Fibroblast of lung (primary cell): ENCODE data around the gene SLC23A3. TPM values are rescaled to one million over a fixed set of nuclear protein-coding genes. Genes with fewer than 3 reads are reported as not detected.

ENCODE experiments used
- DNase-seq, 2 donors: peaks; one replicate each; pipeline versions ENCODE4 v3.0.0 to v3.0.0-alpha.2; 2010; ENCODE audit warnings: low read depth in 2 of 2
- H2AFZ ChIP-seq: 2 replicates; pipeline ENCODE4 v1.5.1; 2012; ENCODE audit warnings: low read length, control low read depth, inconsistent platforms
- H3K27ac ChIP-seq: 2 replicates; pipeline ENCODE4 v1.5.1; 2011; ENCODE audit warnings: low read length, control low read depth; ENCODE audit not compliant: insufficient read depth
- H3K27me3 ChIP-seq: 2 replicates; pipeline ENCODE4 v1.5.1; 2011; ENCODE audit warnings: mild to moderate bottlenecking, low read length; ENCODE audit not compliant: control insufficient read depth, insufficient read depth
- H3K36me3 ChIP-seq: 2 replicates; pipeline ENCODE4 v1.5.1; 2011; ENCODE audit warnings: low read length; ENCODE audit not compliant: control insufficient read depth, insufficient read depth
- H3K4me1 ChIP-seq: 2 replicates; pipeline ENCODE4 v1.5.1; 2011; ENCODE audit warnings: low read length; ENCODE audit not compliant: control insufficient read depth, insufficient read depth; ENCODE audit errors: extremely low read depth
- H3K4me2 ChIP-seq: 2 replicates; pipeline ENCODE4 v1.5.1; 2011; ENCODE audit warnings: low read length, control low read depth; ENCODE audit not compliant: insufficient read depth; ENCODE audit errors: extremely low read depth
- H3K4me3 ChIP-seq, 4 experiments: fragments of 200-600 bp in 1 of 4; sonication (generic) in 1 of 4; replicated peaks in 1 of 4; 2 replicates each; pipeline ENCODE4 v1.5.1; 2011 to 2016; ENCODE audit warnings: low read length in 4 of 4, low read depth in 3 of 4, mild to moderate bottlenecking in 3 of 4, control low read depth in 2 of 4, inconsistent platforms in 1 of 4, mixed read lengths in 1 of 4; ENCODE audit not compliant: insufficient read depth in 1 of 4; ENCODE audit errors: control extremely low read depth in 1 of 4
- H3K79me2 ChIP-seq: 2 replicates; pipeline ENCODE4 v1.5.1; 2012; ENCODE audit warnings: mild to moderate bottlenecking, low read length, inconsistent platforms; ENCODE audit not compliant: control insufficient read depth, insufficient read depth
- H3K9ac ChIP-seq: 2 replicates; pipeline ENCODE4 v1.5.1; 2011; ENCODE audit warnings: mild to moderate bottlenecking, low read length, control low read depth; ENCODE audit not compliant: insufficient read depth
- H3K9me3 ChIP-seq: 2 replicates; pipeline ENCODE4 v1.5.1; 2012; ENCODE audit warnings: low read depth, low read length; ENCODE audit not compliant: control insufficient read depth, insufficient read depth
- H4K20me1 ChIP-seq: 2 replicates; pipeline ENCODE4 v1.5.1; 2011; ENCODE audit warnings: low read length; ENCODE audit not compliant: control insufficient read depth, insufficient read depth; ENCODE audit errors: extremely low read depth
- CTCF ChIP-seq, 2 donors: IDR thresholded peaks in 1 of 2; conservative IDR thresholded peaks in 1 of 2; 1 replicate in 1 of 2; 2 replicates in 1 of 2; pipeline ENCODE4 v1.5.1; 2011 to 2012; ENCODE audit warnings: low read length in 2 of 2, control low read depth in 1 of 2, inconsistent platforms in 1 of 2, low read depth in 1 of 2, mild to moderate bottlenecking in 1 of 2
- EZH2 ChIP-seq: IDR thresholded peaks from 2 replicates; pipeline ENCODE4 v1.5.1; 2012; ENCODE audit warnings: low read length, control low read depth, mild to moderate bottlenecking; ENCODE audit errors: missing control alignments
- polyA plus RNA-seq, 2 donors: library from polyadenylated mRNA; depleted of rRNA in 1 of 2; stranded (reverse) in 1 of 2; unstranded in 1 of 2; fragments of >200 nt; gene quantifications; 2 replicates each; pipeline ENCODE4 v1.2.1, GENCODE V29; 2011 to 2012; ENCODE audit warnings: missing spikeins in 1 of 2
- total RNA-seq: library from RNA; depleted of rRNA; stranded (reverse); fragments of >200 nt; gene quantifications from 2 replicates; pipeline ENCODE4 v1.2.1, GENCODE V29; 2014

The SLC23A3 gene
- total and polyA plus RNA-seq, 2 donors (not counting 1 experiment from before 2014, with no cell fraction given) = 0.52 to 2.5 TPM

- H3K79me2 ChIP-seq = no peaks in the 10 kb centered on the region
- H3K27me3 ChIP-seq = no peaks in the 10 kb centered on the region
- H3K4me2 ChIP-seq = no peak overlapping the region
- no peaks in the 10 kb centered on the region for H3K9me3 ChIP-seq
- no peak overlapping the region for H3K27ac ChIP-seq
- DNase-seq = no peak
- H3K36me3 ChIP-seq = peaks cover 34% of the 10 kb centered on the region
- no peak for TF ChIP-seq CTCF (conservative IDR thresholded peaks at IDR 0.05 in 1 of 2, IDR thresholded peaks at IDR 0.05 in 1 of 2; ENCODE audit: low read depth in 1 of 2, low read length in 2 of 2)
- TF ChIP-seq EZH2 = no peak
- H3K4me3 ChIP-seq = no peak overlapping the region
- H4K20me1 ChIP-seq = no peaks in the 10 kb centered on the region
- no peak overlapping the region for H2AFZ ChIP-seq
- peaks cover 12% of the 10 kb centered on the region for H3K4me1 ChIP-seq
- no peak overlapping the region for H3K9ac ChIP-seq
Measured at GRCh38 chr2:219213026-219213415, 43.2 kb upstream of the SLC23A3 start.

- no peak overlapping the region for H3K4me3 ChIP-seq
- DNase-seq = no peak
- no peak overlapping the region for H2AFZ ChIP-seq
- no peak overlapping the region for H3K9ac ChIP-seq
- H3K79me2 ChIP-seq = peaks cover 2% of the 10 kb centered on the region
- peaks cover 33% of the 10 kb centered on the region for H3K36me3 ChIP-seq
- TF ChIP-seq EZH2 = no peak
- no peak overlapping the region for H3K4me2 ChIP-seq
- no peak overlapping the region for H3K27ac ChIP-seq
- no peaks in the 10 kb centered on the region for H3K9me3 ChIP-seq
- H3K4me1 ChIP-seq = peaks cover 16% of the 10 kb centered on the region
- no peaks in the 10 kb centered on the region for H4K20me1 ChIP-seq
- no peaks in the 10 kb centered on the region for H3K27me3 ChIP-seq
Measured at GRCh38 chr2:219210886-219211362, 41.1 kb upstream of the SLC23A3 start.

DNA sequence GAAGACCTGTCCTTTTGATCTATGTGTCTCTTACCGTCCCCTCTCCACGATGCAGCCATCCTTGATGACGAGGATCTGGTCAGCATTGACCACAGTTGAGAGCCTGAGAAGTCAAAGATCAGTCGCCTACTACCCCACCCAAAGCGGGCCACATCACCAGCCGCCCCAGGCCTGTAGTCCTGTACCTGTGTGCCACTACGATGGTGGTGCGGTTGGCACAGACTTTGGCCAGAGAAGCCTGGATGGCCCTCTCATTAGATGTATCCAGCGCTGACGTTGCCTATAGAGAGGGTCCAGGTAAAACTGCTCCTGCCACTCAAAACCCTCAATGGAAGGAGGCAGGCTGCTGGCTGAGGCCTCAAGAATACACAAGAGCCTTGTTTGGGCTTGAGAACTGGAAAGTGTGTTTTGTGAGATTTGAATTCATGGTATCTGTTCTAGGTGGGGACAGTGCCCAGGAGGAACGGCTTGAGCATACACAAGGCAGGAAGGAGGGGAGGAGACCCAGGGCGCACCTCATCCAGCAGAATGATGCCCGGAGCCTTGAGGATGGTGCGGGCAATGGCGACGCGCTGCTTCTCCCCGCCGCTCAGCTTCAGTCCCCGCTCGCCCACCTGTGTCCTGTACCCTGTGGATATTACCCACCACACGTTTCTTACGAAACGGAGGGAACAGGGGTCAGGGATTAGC lies 40.5 kb upstream of the SLC23A3 start:
- Histone ChIP-seq H3K79me2 (peaks cover 2% of the 10 kb centered on the region), H3K9me3 (no peaks in the 10 kb centered on the region), H2AFZ (no peak overlapping the region), H3K36me3 (peaks cover 33% of the 10 kb centered on the region), H3K4me1 (peaks cover 16% of the 10 kb centered on the region), H3K9ac (no peak overlapping the region), H3K4me3 (no peak overlapping the region), H3K27me3 (no peaks in the 10 kb centered on the region), H3K4me2 (no peak overlapping the region), H4K20me1 (no peaks in the 10 kb centered on the region), H3K27ac (no peak overlapping the region)
- TF ChIP-seq EZH2 (no peak), CTCF (conservative IDR thresholded peaks at IDR 0.05 in 1 of 2, IDR thresholded peaks at IDR 0.05 in 1 of 2; ENCODE audit: low read depth in 1 of 2, low read length in 2 of 2) (no peak)
- no peak for DNase-seq
